Mesenchymal stem cell (in vitro differentiated cells and primary cell): ENCODE data around the gene GPAM. TPM values are rescaled to one million over a fixed set of nuclear protein-coding genes. Genes with fewer than 3 reads are reported as not detected.
A peak's percentile ranks its signal among the peaks of the same experiment; 100 is the strongest.

Experiments used
- DNase-seq: peaks from one replicate; pipeline ENCODE4 v3.0.0-alpha.2; 2013
- H2AFZ ChIP-seq: one replicate; pipeline ENCODE4 v1.6.1; 2013; ENCODE audit warnings: low read depth, mild to moderate bottlenecking, control low read depth, inconsistent platforms, low read length, moderate library complexity
- H2AK5ac ChIP-seq: 2 replicates; pipeline ENCODE4 v1.6.1; 2013; ENCODE audit warnings: low read length, moderate library complexity, mild to moderate bottlenecking, inconsistent platforms; ENCODE audit not compliant: severe bottlenecking
- H2BK120ac ChIP-seq: one replicate; pipeline ENCODE4 v1.6.1; 2013; ENCODE audit warnings: low read depth, mild to moderate bottlenecking, inconsistent platforms, low read length, moderate library complexity
- H2BK12ac ChIP-seq, 2 experiments: one replicate each; pipeline ENCODE4 v1.6.1; 2013; ENCODE audit warnings: inconsistent platforms in 2 of 2, low read length in 2 of 2, mild to moderate bottlenecking in 2 of 2, moderate library complexity in 2 of 2, control low read depth in 1 of 2
- H2BK15ac ChIP-seq: one replicate; pipeline ENCODE4 v1.6.1; 2013; ENCODE audit warnings: mild to moderate bottlenecking, low read depth, inconsistent platforms; ENCODE audit not compliant: poor library complexity, severe bottlenecking
- H2BK5ac ChIP-seq: 2 replicates; pipeline ENCODE4 v1.6.1; 2013; ENCODE audit warnings: low read depth, mild to moderate bottlenecking, low read length, control low read depth, inconsistent platforms; ENCODE audit not compliant: poor library complexity, severe bottlenecking
- H3K14ac ChIP-seq, 2 experiments: one replicate each; pipeline ENCODE4 v1.6.1; 2013; ENCODE audit warnings: inconsistent platforms in 2 of 2, low read length in 2 of 2, control low read depth in 1 of 2, mild to moderate bottlenecking in 1 of 2, moderate library complexity in 1 of 2
- H3K18ac ChIP-seq, 2 experiments: one replicate each; pipeline ENCODE4 v1.6.1; 2013; ENCODE audit warnings: inconsistent platforms in 2 of 2, low read length in 2 of 2, control low read depth in 1 of 2, low read depth in 1 of 2, mild to moderate bottlenecking in 1 of 2
- H3K23ac ChIP-seq, 2 experiments: one replicate each; pipeline ENCODE4 v1.6.1; 2013; ENCODE audit warnings: inconsistent platforms in 2 of 2, low read length in 2 of 2, mild to moderate bottlenecking in 2 of 2, moderate library complexity in 2 of 2, control low read depth in 1 of 2
- H3K27ac ChIP-seq: 2 replicates; pipeline ENCODE4 v1.5.1; 2013; ENCODE audit warnings: mild to moderate bottlenecking, moderate library complexity, low read length, control low read depth, inconsistent platforms; ENCODE audit not compliant: poor library complexity, severe bottlenecking
- H3K27me3 ChIP-seq, 2 experiments: 2 replicates each; pipeline versions ENCODE4 v1.6.1 to v1.7.0; 2013; ENCODE audit warnings: low read length in 2 of 2, mild to moderate bottlenecking in 2 of 2, moderate library complexity in 2 of 2, control low read depth in 1 of 2, inconsistent platforms in 1 of 2; ENCODE audit not compliant: control insufficient read depth in 1 of 2, insufficient read depth in 1 of 2
- H3K36me3 ChIP-seq, 2 experiments: 2 replicates each; pipeline versions ENCODE4 v1.6.1 to v1.7.0; 2013; ENCODE audit warnings: low read length in 2 of 2, control low read depth in 1 of 2, inconsistent platforms in 1 of 2, low read depth in 1 of 2, mild to moderate bottlenecking in 1 of 2; ENCODE audit not compliant: insufficient read depth in 2 of 2, control insufficient read depth in 1 of 2
- H3K4ac ChIP-seq, 2 experiments: one replicate each; pipeline ENCODE4 v1.6.1; 2013; ENCODE audit warnings: inconsistent platforms in 2 of 2, low read length in 2 of 2, mild to moderate bottlenecking in 2 of 2, moderate library complexity in 2 of 2, control low read depth in 1 of 2, low read depth in 1 of 2
- H3K4me1 ChIP-seq: 2 replicates; pipeline ENCODE4 v1.6.1; 2013; ENCODE audit warnings: low read depth, low read length, control low read depth; ENCODE audit not compliant: control insufficient read depth, insufficient read depth
- H3K4me2 ChIP-seq: 2 replicates; pipeline ENCODE4 v1.6.1; 2013; ENCODE audit warnings: low read length, mild to moderate bottlenecking, inconsistent platforms; ENCODE audit not compliant: poor library complexity, severe bottlenecking
- H3K4me3 ChIP-seq, 2 experiments: 2 replicates each; pipeline versions ENCODE4 v1.5.1 to v1.7.0; 2013; ENCODE audit warnings: low read length in 2 of 2, mild to moderate bottlenecking in 2 of 2, control low read depth in 1 of 2, low read depth in 1 of 2; ENCODE audit not compliant: insufficient read depth in 1 of 2
- H3K79me1 ChIP-seq: replicated peaks from 2 replicates; pipeline ENCODE4 v1.6.1; 2013; ENCODE audit warnings: mild to moderate bottlenecking, control low read depth, low read length, inconsistent platforms; ENCODE audit not compliant: poor library complexity, severe bottlenecking
- H3K9ac ChIP-seq: 2 replicates; pipeline ENCODE4 v1.7.0; 2013; ENCODE audit warnings: mild to moderate bottlenecking, low read length, moderate library complexity
- H3K9me3 ChIP-seq: 2 replicates; pipeline ENCODE4 v1.7.0; 2013; ENCODE audit warnings: mild to moderate bottlenecking, low read length; ENCODE audit not compliant: control insufficient read depth
- H4K8ac ChIP-seq: one replicate; pipeline ENCODE4 v1.6.1; 2013; ENCODE audit warnings: inconsistent platforms, mild to moderate bottlenecking, low read length, moderate library complexity
- H4K91ac ChIP-seq: one replicate; pipeline ENCODE4 v1.6.1; 2013; ENCODE audit warnings: mild to moderate bottlenecking, low read length, inconsistent platforms
- WGBS: methylation state at CpG from one replicate; pipeline ENCODE4 v1.1.7; 2013; ENCODE audit warnings: mixed read lengths; 5-methylcytosine and 5-hydroxymethylcytosine counted together
- polyA plus RNA-seq, 2 experiments: library from polyadenylated mRNA; stranded (reverse); fragments of 200-250 nt; gene quantifications; one replicate each; pipeline ENCODE4 v1.2.3, GENCODE V29; 2013

GPAM gene
- polyA plus RNA-seq (2013, experiment 1 of 2), result 2.3 TPM
- polyA plus RNA-seq (2013, experiment 2 of 2), result 2.5 TPM

- no peak within 1 kb of the TSS for H2BK5ac ChIP-seq
- peak within 1 kb of the TSS; percentile 97 for H2AFZ ChIP-seq
- peaks cover 3% of the 10 kb centered on the region for H3K4me1 ChIP-seq
- H3K79me1 ChIP-seq, result peaks cover 8% of the 10 kb centered on the region
- H3K36me3 ChIP-seq, result peaks cover 0 to 18% of the 10 kb centered on the region in 2 experiments
- H3K27ac ChIP-seq, result peak within 1 kb of the TSS; percentile 14
- peak; percentile 94 for DNase-seq
- peak within 1 kb of the TSS; percentile 87 to 97 for H3K4me3 ChIP-seq
- no peak within 1 kb of the TSS for H3K23ac ChIP-seq
- H3K9ac ChIP-seq, result peak within 1 kb of the TSS; percentile 98
- H2BK15ac ChIP-seq, result peak within 1 kb of the TSS; percentile 55
- H3K18ac ChIP-seq, result peak within 1 kb of the TSS; percentile 79 to 90
- peak within 1 kb of the TSS; percentile 39 to 65 for H3K4ac ChIP-seq
- H4K8ac ChIP-seq, result peak within 1 kb of the TSS; percentile 82
- no peak within 1 kb of the TSS for H2AK5ac ChIP-seq
- 0% methylated on average over 46 of the region's 46 CpGs for WGBS
- H2BK120ac ChIP-seq, result no peak within 1 kb of the TSS
- H3K4me2 ChIP-seq, result peak within 1 kb of the TSS; percentile 87
- no peak within 1 kb of the TSS for H4K91ac ChIP-seq
- no peak within 1 kb of the TSS for H2BK12ac ChIP-seq
- H3K27me3 ChIP-seq, result no peaks in the 10 kb centered on the region
- peak within 1 kb of the TSS in 1 of 2 experiments; percentile 82 for H3K14ac ChIP-seq
- peaks cover 6% of the 10 kb centered on the region for H3K9me3 ChIP-seq
These were observed at the start of gene GPAM for GRCh38 chr10:112183329-112184051. Gene GPAM, minus strand, starts transcription at chr10:112183765. Its CDS starts 1,981 bp downstream, at chr10:112181784.

- no peaks in the 10 kb centered on the region for H3K9me3 ChIP-seq
- H3K18ac ChIP-seq, result no peak overlapping the region
- peaks cover 0 to 3% of the 10 kb centered on the region in 2 experiments for H3K27me3 ChIP-seq
- H3K4me1 ChIP-seq, result no peaks in the 10 kb centered on the region
- H3K14ac ChIP-seq, result no peak overlapping the region
- H2AFZ ChIP-seq, result no peak overlapping the region
- H2BK12ac ChIP-seq, result no peak overlapping the region
- no peak for DNase-seq
- no peak overlapping the region for H2BK15ac ChIP-seq
- H2BK5ac ChIP-seq, result no peak overlapping the region
- H3K4me3 ChIP-seq, result no peak overlapping the region
- H4K8ac ChIP-seq, result no peak overlapping the region
- H3K36me3 ChIP-seq, result no peaks in the 10 kb centered on the region
- H3K27ac ChIP-seq, result no peak overlapping the region
- H4K91ac ChIP-seq, result no peak overlapping the region
- 47% methylated on average over 6 of the region's 6 CpGs for WGBS
- H2BK120ac ChIP-seq, result no peak overlapping the region
- no peak overlapping the region for H3K4ac ChIP-seq
- H3K23ac ChIP-seq, result no peak overlapping the region
- no peak overlapping the region for H3K9ac ChIP-seq
- H3K4me2 ChIP-seq, result no peak overlapping the region
- no peak overlapping the region for H2AK5ac ChIP-seq
- no peaks in the 10 kb centered on the region for H3K79me1 ChIP-seq
These were observed 49.1 kb upstream of the GPAM start for GRCh38 chr10:112232670-112233069.

- H3K36me3 ChIP-seq, result no peaks in the 10 kb centered on the region
- no peaks in the 10 kb centered on the region for H3K79me1 ChIP-seq
- no peak overlapping the region for H2BK12ac ChIP-seq
- H2BK5ac ChIP-seq, result no peak overlapping the region
- H3K4me3 ChIP-seq, result no peak overlapping the region
- H3K14ac ChIP-seq, result peak overlapping the region in 1 of 2 experiments; percentile 36
- H3K9ac ChIP-seq, result no peak overlapping the region
- H2BK120ac ChIP-seq, result no peak overlapping the region
- H3K27me3 ChIP-seq, result peaks cover 0 to 3% of the 10 kb centered on the region in 2 experiments
- no peak overlapping the region for H2AK5ac ChIP-seq
- no peak overlapping the region for H2AFZ ChIP-seq
- no peak overlapping the region for H3K27ac ChIP-seq
- DNase-seq, result no peak
- H4K91ac ChIP-seq, result no peak overlapping the region
- peaks cover 2% of the 10 kb centered on the region for H3K9me3 ChIP-seq
- no peak overlapping the region for H3K4me2 ChIP-seq
- no peak overlapping the region for H3K18ac ChIP-seq
- H4K8ac ChIP-seq, result no peak overlapping the region
- H3K4ac ChIP-seq, result no peak overlapping the region
- H2BK15ac ChIP-seq, result no peak overlapping the region
- H3K4me1 ChIP-seq, result no peaks in the 10 kb centered on the region
- peak overlapping the region in 1 of 2 experiments; percentile 50 for H3K23ac ChIP-seq
- WGBS, result 77% methylated on average over 7 of the region's 9 CpGs
These were observed 48.2 kb upstream of the GPAM start for GRCh38 chr10:112231602-112232400.
